Activated T-helper 2 cell treated with anti-CD3 and anti-CD28 coated beads, Interferon-gamma antibody, Interleukin-2, Interleukin-4, amounts not matched to agents 10 μg/mL and 5 μg/mL and 100 μg/mL, durations not matched to agents 14 hours and 24 hours and 36 hours (primary cell): ENCODE measurements around the gene MICAL2. TPM values are rescaled to one million over a fixed set of nuclear protein-coding genes. Genes with fewer than 3 reads are reported as not detected.

ENCODE experiments used
- DNase-seq: peaks from one replicate; pipeline ENCODE4 v3.0.0; 2021; ENCODE audit warnings: low spot score
- H3K27ac Mint-ChIP-seq: one replicate; pipeline ENCODE4 v1.8.0; 2021; ENCODE audit warnings: mixed read lengths
- H3K27me3 Mint-ChIP-seq: one replicate; pipeline ENCODE4 v1.8.0; 2021; ENCODE audit warnings: low read depth, mixed read lengths
- H3K36me3 Mint-ChIP-seq: one replicate; pipeline ENCODE4 v1.8.0; 2021; ENCODE audit warnings: low read depth, mixed read lengths
- H3K4me1 Mint-ChIP-seq: one replicate; pipeline ENCODE4 v1.8.0; 2021; ENCODE audit warnings: low read depth, mixed read lengths
- H3K4me3 Mint-ChIP-seq: one replicate; pipeline ENCODE4 v1.8.0; 2021; ENCODE audit warnings: low read depth, mild to moderate bottlenecking, moderate library complexity, mixed read lengths
- H3K9me3 Mint-ChIP-seq: one replicate; pipeline ENCODE4 v1.8.0; 2021; ENCODE audit warnings: mixed read lengths
- intact Hi-C: fragments of 100-400 bp; cut with micrococcal nuclease; formaldehyde crosslinking; loops from one replicate; pipeline ENCODE4 v1.15.1; 2023
- total RNA-seq: library from RNA; stranded (reverse); gene quantifications from 2 replicates; pipeline ENCODE4 v1.2.3, GENCODE V29; 2022

Gene MICAL2
- total RNA-seq, 1 donor from 2014 or later, result 736 TPM

GRCh38 chr11:12120031-12121008 lies 9.9 kb downstream of the MICAL2 start:
- DNase-seq, result no peak
- Mint-ChIP-seq H3K27me3 (no peaks in the 10 kb centered on the region), H3K4me1 (peaks cover 78% of the 10 kb centered on the region), H3K27ac (peak overlapping the region; percentile 51), H3K9me3 (no peaks in the 10 kb centered on the region), H3K4me3 (no peak overlapping the region), H3K36me3 (peaks cover 67% of the 10 kb centered on the region)
- intact Hi-C loops, result no loop called here

GRCh38 chr11:12121011-12121410 lies 10.6 kb downstream of the MICAL2 start:
- Mint-ChIP-seq H3K9me3 (no peaks in the 10 kb centered on the region), H3K4me3 (no peak overlapping the region), H3K27ac (peak overlapping the region; percentile 54), H3K36me3 (peaks cover 67% of the 10 kb centered on the region), H3K4me1 (peaks cover 82% of the 10 kb centered on the region), H3K27me3 (no peaks in the 10 kb centered on the region)
- intact Hi-C loops, result no loop called here
- DNase-seq, result no peak

- Mint-ChIP-seq H3K4me1 (peaks cover 82% of the 10 kb centered on the region), H3K9me3 (no peaks in the 10 kb centered on the region), H3K36me3 (peaks cover 63% of the 10 kb centered on the region), H3K4me3 (no peak overlapping the region), H3K27me3 (no peaks in the 10 kb centered on the region), H3K27ac (no peak overlapping the region)
- DNase-seq, result no peak
- intact Hi-C loops, result no loop called here
These were observed 11.1 kb downstream of the MICAL2 start for GRCh38 chr11:12121517-12121916.

- no peaks in the 10 kb centered on the region for H3K27me3 Mint-ChIP-seq
- H3K9me3 Mint-ChIP-seq, result no peaks in the 10 kb centered on the region
- H3K27ac Mint-ChIP-seq, result no peak overlapping the region
- H3K36me3 Mint-ChIP-seq, result peaks cover 62% of the 10 kb centered on the region
- peaks cover 82% of the 10 kb centered on the region for H3K4me1 Mint-ChIP-seq
- no peak overlapping the region for H3K4me3 Mint-ChIP-seq
- intact Hi-C loops, result no loop called here
- no peak for DNase-seq
These were observed 11.7 kb downstream of the MICAL2 start for GRCh38 chr11:12122083-12122482.

GRCh38 chr11:12123273-12123672 lies 12.9 kb downstream of the MICAL2 start:
- H3K36me3 Mint-ChIP-seq, result peaks cover 53% of the 10 kb centered on the region
- no peaks in the 10 kb centered on the region for H3K9me3 Mint-ChIP-seq
- no peak for DNase-seq
- no peak overlapping the region for H3K4me3 Mint-ChIP-seq
- H3K4me1 Mint-ChIP-seq, result peaks cover 82% of the 10 kb centered on the region
- no peaks in the 10 kb centered on the region for H3K27me3 Mint-ChIP-seq
- intact Hi-C loops, result no loop called here
- no peak overlapping the region for H3K27ac Mint-ChIP-seq

- Mint-ChIP-seq H3K4me3 (no peak overlapping the region), H3K36me3 (peaks cover 49% of the 10 kb centered on the region), H3K9me3 (no peaks in the 10 kb centered on the region), H3K27ac (peak overlapping the region; percentile 19), H3K4me1 (peaks cover 80% of the 10 kb centered on the region), H3K27me3 (no peaks in the 10 kb centered on the region)
- DNase-seq, result no peak
- intact Hi-C loops, result no loop called here
These were observed 13.4 kb downstream of the MICAL2 start for GRCh38 chr11:12123799-12124198.

GRCh38 chr11:12124306-12124705 lies 13.9 kb downstream of the MICAL2 start:
- intact Hi-C loops, result no loop called here
- Mint-ChIP-seq H3K4me3 (peak overlapping the region; percentile 7), H3K27ac (peak overlapping the region; percentile 60)

GRCh38 chr11:12125609-12126149 lies 15.3 kb downstream of the MICAL2 start:
- Mint-ChIP-seq H3K9me3 (no peaks in the 10 kb centered on the region), H3K4me3 (no peak overlapping the region), H3K27ac (peak overlapping the region; percentile 48), H3K4me1 (peaks cover 79% of the 10 kb centered on the region), H3K36me3 (peaks cover 49% of the 10 kb centered on the region), H3K27me3 (no peaks in the 10 kb centered on the region)
- intact Hi-C loops, result no loop called here
- no peak for DNase-seq

More at GRCh38 chr11:12124306-12124705, 13.9 kb downstream of the MICAL2 start:
- DNase-seq, result no peak
- Mint-ChIP-seq H3K4me1 (peaks cover 81% of the 10 kb centered on the region), H3K36me3 (peaks cover 48% of the 10 kb centered on the region), H3K27me3 (no peaks in the 10 kb centered on the region), H3K9me3 (no peaks in the 10 kb centered on the region)

GRCh38 chr11:12126344-12127019 lies 16.1 kb downstream of the MICAL2 start:
- Mint-ChIP-seq H3K27ac (peak overlapping the region; percentile 71), H3K27me3 (no peaks in the 10 kb centered on the region), H3K9me3 (no peaks in the 10 kb centered on the region), H3K36me3 (peaks cover 48% of the 10 kb centered on the region), H3K4me1 (peaks cover 76% of the 10 kb centered on the region), H3K4me3 (no peak overlapping the region)
- intact Hi-C loops, result no loop called here
- DNase-seq, result no peak

- Mint-ChIP-seq H3K4me1 (peaks cover 71% of the 10 kb centered on the region), H3K9me3 (no peaks in the 10 kb centered on the region), H3K36me3 (peaks cover 46% of the 10 kb centered on the region), H3K27me3 (no peaks in the 10 kb centered on the region), H3K27ac (peak overlapping the region; percentile 54), H3K4me3 (no peak overlapping the region)
- intact Hi-C loops, result no loop called here
- no peak for DNase-seq
These were observed 17.0 kb downstream of the MICAL2 start for GRCh38 chr11:12127206-12127898.

GRCh38 chr11:12128301-12128751 lies 17.9 kb downstream of the MICAL2 start:
- H3K9me3 Mint-ChIP-seq, result no peaks in the 10 kb centered on the region
- DNase-seq, result no peak
- intact Hi-C loops, result loop anchor here (2.0 kb wide), 2 partner anchors 16 kb away; no protein-coding TSS in a partner anchor
- peaks cover 71% of the 10 kb centered on the region for H3K4me1 Mint-ChIP-seq
- peaks cover 44% of the 10 kb centered on the region for H3K36me3 Mint-ChIP-seq
- H3K4me3 Mint-ChIP-seq, result no peak overlapping the region
- peak overlapping the region; percentile 73 for H3K27ac Mint-ChIP-seq
- H3K27me3 Mint-ChIP-seq, result no peaks in the 10 kb centered on the region

GRCh38 chr11:12129227-12129626 lies 18.8 kb downstream of the MICAL2 start:
- Mint-ChIP-seq H3K9me3 (no peaks in the 10 kb centered on the region), H3K27ac (peak overlapping the region; percentile 64)

More at GRCh38 chr11:12129227-12129626, 18.8 kb downstream of the MICAL2 start:
- peaks cover 72% of the 10 kb centered on the region for H3K4me1 Mint-ChIP-seq
- H3K36me3 Mint-ChIP-seq, result peaks cover 49% of the 10 kb centered on the region
- intact Hi-C loops, result loop anchor here (2.0 kb wide), 2 partner anchors 16 kb away; no protein-coding TSS in a partner anchor
- no peak for DNase-seq
- H3K27me3 Mint-ChIP-seq, result no peaks in the 10 kb centered on the region
- H3K4me3 Mint-ChIP-seq, result no peak overlapping the region
